WERI-Rb-1 (cell line): ENCODE measurements around the gene SRD5A1.

Experiments
- DNase-seq: peaks from one replicate; pipeline ENCODE4 v3.0.0-alpha.2; 2020
- H3K27ac ChIP-seq: fragments of 250-450 bp; sonication (Bioruptor Pico); 2 replicates; pipeline ENCODE4 v1.5.1; 2020; ENCODE audit warnings: mild to moderate bottlenecking, moderate library complexity
- H3K27me3 ChIP-seq: fragments of 250-450 bp; sonication (Bioruptor Pico); 2 replicates; pipeline ENCODE4 v1.5.1; 2021; ENCODE audit warnings: mild to moderate bottlenecking, low read depth, moderate library complexity; ENCODE audit not compliant: insufficient read depth, severe bottlenecking
- H3K36me3 ChIP-seq: fragments of 250-450 bp; sonication (Bioruptor Pico); 2 replicates; pipeline ENCODE4 v1.5.1; 2020; ENCODE audit warnings: mild to moderate bottlenecking, moderate library complexity
- H3K4me3 ChIP-seq: 2 replicates; pipeline ENCODE4 v1.5.1; 2011; ENCODE audit warnings: low read depth, mild to moderate bottlenecking, control low read depth, low read length
- H3K9me3 ChIP-seq: fragments of 250-450 bp; sonication (Bioruptor Pico); 2 replicates; pipeline ENCODE4 v1.5.1; 2021; ENCODE audit warnings: mild to moderate bottlenecking, moderate library complexity; ENCODE audit not compliant: severe bottlenecking
- CTCF ChIP-seq: IDR thresholded peaks from 2 replicates; pipeline ENCODE4 v1.5.1; 2011; ENCODE audit warnings: low read depth, mild to moderate bottlenecking, control low read depth, inconsistent platforms, low read length

Gene SRD5A1

GRCh38 chr5:6611334-6612256 lies 21.6 kb upstream of the SRD5A1 start:
- Histone ChIP-seq H3K4me3 (no peak overlapping the region), H3K36me3 (peaks cover 97% of the 10 kb centered on the region), H3K27me3 (no peaks in the 10 kb centered on the region), H3K27ac (no peak overlapping the region), H3K9me3 (no peaks in the 10 kb centered on the region)
- DNase-seq = no peak
- TF ChIP-seq CTCF = no peak

GRCh38 chr5:6615034-6615815 lies 18.0 kb upstream of the SRD5A1 start:
- Histone ChIP-seq H3K27ac (no peak overlapping the region), H3K9me3 (no peaks in the 10 kb centered on the region), H3K27me3 (no peaks in the 10 kb centered on the region), H3K36me3 (peaks cover 97% of the 10 kb centered on the region), H3K4me3 (no peak overlapping the region)
- no peak for TF ChIP-seq CTCF
- DNase-seq = no peak

- H3K27ac ChIP-seq = no peak overlapping the region
- no peak for TF ChIP-seq CTCF
- H3K9me3 ChIP-seq = no peaks in the 10 kb centered on the region
- no peaks in the 10 kb centered on the region for H3K27me3 ChIP-seq
- H3K36me3 ChIP-seq = peaks cover 97% of the 10 kb centered on the region
- no peak for DNase-seq
- H3K4me3 ChIP-seq = no peak overlapping the region
These were observed 16.6 kb upstream of the SRD5A1 start for GRCh38 chr5:6616632-6617031.

- TF ChIP-seq CTCF = no peak
- Histone ChIP-seq H3K9me3 (no peaks in the 10 kb centered on the region), H3K36me3 (peaks cover 93% of the 10 kb centered on the region), H3K27me3 (no peaks in the 10 kb centered on the region), H3K27ac (no peak overlapping the region), H3K4me3 (no peak overlapping the region)
- DNase-seq = no peak
These were observed 10.0 kb upstream of the SRD5A1 start for GRCh38 chr5:6623228-6623627.

- no peaks in the 10 kb centered on the region for H3K9me3 ChIP-seq
- no peak for DNase-seq
- no peak overlapping the region for H3K4me3 ChIP-seq
- H3K27me3 ChIP-seq = no peaks in the 10 kb centered on the region
- no peak for TF ChIP-seq CTCF
- peaks cover 93% of the 10 kb centered on the region for H3K36me3 ChIP-seq
- no peak overlapping the region for H3K27ac ChIP-seq
These were observed 9.3 kb upstream of the SRD5A1 start for GRCh38 chr5:6623941-6624340.
